ENCODE results near the gene FAM149A.
A peak's percentile ranks its signal among the peaks of the same experiment; 100 is the strongest.

DNA sequence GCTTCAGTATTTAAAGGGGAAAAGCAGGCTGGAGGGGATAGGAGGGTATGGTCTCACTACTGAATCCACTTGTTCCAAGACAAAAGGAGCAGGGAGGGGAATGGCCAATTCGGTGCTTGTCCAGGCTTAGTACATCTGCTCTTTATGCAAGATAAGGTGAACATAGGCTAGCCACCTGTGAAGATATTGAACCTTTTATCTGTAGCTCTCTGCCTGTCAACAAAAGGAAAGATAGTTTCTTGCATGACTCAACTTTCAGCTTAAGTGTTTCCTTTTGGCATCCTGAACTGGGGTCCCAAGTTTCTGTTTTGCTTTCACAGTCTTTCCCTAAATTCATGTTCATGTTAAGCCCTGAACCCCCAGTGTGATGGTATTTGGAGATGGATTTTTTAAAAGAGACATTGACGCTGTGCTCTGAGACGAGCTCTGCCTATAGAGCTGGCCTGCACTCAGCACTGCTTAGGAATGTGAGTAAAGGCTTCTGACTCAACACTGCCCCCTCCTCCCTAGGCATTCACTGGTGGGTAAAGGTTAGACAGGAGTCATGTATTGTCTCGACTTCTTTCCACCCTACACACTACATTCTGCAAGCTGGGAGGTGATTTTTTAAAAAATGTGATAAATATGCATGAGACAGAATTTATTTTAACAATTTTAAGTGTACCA is 28.2 kb downstream of the FAM149A start:
- no peak for TF ChIP-seq EZH2phosphoT487 (IDR thresholded peaks at IDR 0.05; ENCODE audit: low read depth, severe bottlenecking, unreplicated experiment)
- TF ChIP-seq, protein P1, sequence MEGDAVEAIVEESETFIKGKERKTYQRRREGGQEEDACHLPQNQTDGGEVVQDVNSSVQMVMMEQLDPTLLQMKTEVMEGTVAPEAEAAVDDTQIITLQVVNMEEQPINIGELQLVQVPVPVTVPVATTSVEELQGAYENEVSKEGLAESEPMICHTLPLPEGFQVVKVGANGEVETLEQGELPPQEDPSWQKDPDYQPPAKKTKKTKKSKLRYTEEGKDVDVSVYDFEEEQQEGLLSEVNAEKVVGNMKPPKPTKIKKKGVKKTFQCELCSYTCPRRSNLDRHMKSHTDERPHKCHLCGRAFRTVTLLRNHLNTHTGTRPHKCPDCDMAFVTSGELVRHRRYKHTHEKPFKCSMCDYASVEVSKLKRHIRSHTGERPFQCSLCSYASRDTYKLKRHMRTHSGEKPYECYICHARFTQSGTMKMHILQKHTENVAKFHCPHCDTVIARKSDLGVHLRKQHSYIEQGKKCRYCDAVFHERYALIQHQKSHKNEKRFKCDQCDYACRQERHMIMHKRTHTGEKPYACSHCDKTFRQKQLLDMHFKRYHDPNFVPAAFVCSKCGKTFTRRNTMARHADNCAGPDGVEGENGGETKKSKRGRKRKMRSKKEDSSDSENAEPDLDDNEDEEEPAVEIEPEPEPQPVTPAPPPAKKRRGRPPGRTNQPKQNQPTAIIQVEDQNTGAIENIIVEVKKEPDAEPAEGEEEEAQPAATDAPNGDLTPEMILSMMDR (IDR thresholded peaks at IDR 0.05; ENCODE audit: poor library complexity): peak; percentile 41

Measured in hepatocyte (in vitro differentiated cells).